Liver (tissue), 9 donors: ENCODE measurements around the gene RTN4IP1. TPM values are rescaled to one million over a fixed set of nuclear protein-coding genes. Genes with fewer than 3 reads are reported as not detected.

Source experiments
- DNase-seq: peaks from one replicate; pipeline ENCODE4 v3.0.0-alpha.2; 2017; ENCODE audit warnings: low spot score
- H3K27ac ChIP-seq, 2 donors: one replicate each; pipeline ENCODE4 v1.7.0; 2013; ENCODE audit warnings: inconsistent platforms in 2 of 2, low read length in 2 of 2, control low read depth in 1 of 2, low read depth in 1 of 2, mild to moderate bottlenecking in 1 of 2
- H3K27me3 ChIP-seq, 4 donors: one replicate each; pipeline versions ENCODE4 v1.6.1 to v1.7.0; 2013; ENCODE audit warnings: low read length in 3 of 4, inconsistent platforms in 1 of 4, mild to moderate bottlenecking in 1 of 4, moderate library complexity in 1 of 4; ENCODE audit not compliant: control insufficient read depth in 4 of 4, insufficient read depth in 4 of 4
- H3K36me3 ChIP-seq, 4 donors: one replicate each; pipeline versions ENCODE4 v1.6.1 to v1.7.0; 2013; ENCODE audit warnings: low read length in 3 of 4, mild to moderate bottlenecking in 3 of 4, low read depth in 1 of 4, moderate library complexity in 1 of 4; ENCODE audit not compliant: control insufficient read depth in 4 of 4, insufficient read depth in 3 of 4
- H3K4me1 ChIP-seq, 4 donors: one replicate each; pipeline versions ENCODE4 v1.6.1 to v1.7.0; 2013; ENCODE audit warnings: low read length in 3 of 4, mild to moderate bottlenecking in 3 of 4, moderate library complexity in 1 of 4; ENCODE audit not compliant: control insufficient read depth in 4 of 4, insufficient read depth in 4 of 4
- H3K4me3 ChIP-seq, 3 donors: one replicate each; pipeline versions ENCODE4 v1.6.1 to v1.7.0; 2013; ENCODE audit warnings: low read length in 3 of 3, control low read depth in 1 of 3, low read depth in 1 of 3, mild to moderate bottlenecking in 1 of 3
- H3K9ac ChIP-seq, 2 donors: one replicate each; pipeline ENCODE4 v1.7.0; 2013; ENCODE audit warnings: low read length in 2 of 2, mild to moderate bottlenecking in 2 of 2, moderate library complexity in 2 of 2, control low read depth in 1 of 2, low read depth in 1 of 2
- H3K9me3 ChIP-seq, 4 donors: one replicate each; pipeline versions ENCODE4 v1.6.1 to v1.7.0; 2013; ENCODE audit warnings: low read length in 3 of 4; ENCODE audit not compliant: control insufficient read depth in 4 of 4
- ATF3 ChIP-seq: IDR thresholded peaks from 2 replicates; pipeline ENCODE4 v1.6.1; 2016; ENCODE audit warnings: antibody characterized with exemption
- EGR1 ChIP-seq, 2 donors: IDR thresholded peaks; 2 replicates each; pipeline ENCODE4 v1.6.1; 2016 to 2018; ENCODE audit warnings: antibody characterized with exemption in 2 of 2, low read depth in 2 of 2
- FOXA1 ChIP-seq: IDR thresholded peaks from 2 replicates; pipeline ENCODE4 v1.6.1; 2016; ENCODE audit warnings: antibody characterized with exemption
- HNF4A ChIP-seq, 2 donors: conservative IDR thresholded peaks; 2 replicates each; pipeline ENCODE4 v1.6.1; 2016; ENCODE audit warnings: antibody characterized with exemption in 2 of 2, mild to moderate bottlenecking in 2 of 2
- HNF4G ChIP-seq: IDR thresholded peaks from 2 replicates; pipeline ENCODE4 v1.6.1; 2016; ENCODE audit warnings: antibody characterized with exemption
- JUND ChIP-seq, 2 donors: IDR thresholded peaks; 2 replicates each; pipeline ENCODE4 v1.6.1; 2016; ENCODE audit warnings: antibody characterized with exemption in 2 of 2
- MAX ChIP-seq: IDR thresholded peaks from 2 replicates; pipeline ENCODE4 v1.6.1; 2016; ENCODE audit warnings: antibody characterized with exemption
- NR2F2 ChIP-seq: IDR thresholded peaks from 2 replicates; pipeline ENCODE4 v1.6.1; 2016; ENCODE audit warnings: antibody characterized with exemption
- RAD21 ChIP-seq, 2 donors: IDR thresholded peaks; 2 replicates each; pipeline ENCODE4 v1.6.1; 2016; ENCODE audit warnings: antibody characterized with exemption in 2 of 2, mild to moderate bottlenecking in 2 of 2
- RXRA ChIP-seq, 2 donors: IDR thresholded peaks; 2 replicates each; pipeline ENCODE4 v1.6.1; 2017 to 2018; ENCODE audit warnings: antibody characterized with exemption in 2 of 2, mild to moderate bottlenecking in 1 of 2
- SP1 ChIP-seq: IDR thresholded peaks from 2 replicates; pipeline ENCODE4 v1.6.1; 2018; ENCODE audit warnings: antibody characterized with exemption, mild to moderate bottlenecking
- TAF1 ChIP-seq: conservative IDR thresholded peaks from 2 replicates; pipeline ENCODE4 v1.6.1; 2016; ENCODE audit warnings: antibody characterized with exemption, mild to moderate bottlenecking
- YY1 ChIP-seq: IDR thresholded peaks from 2 replicates; pipeline ENCODE4 v1.6.1; 2016; ENCODE audit warnings: antibody characterized with exemption, mild to moderate bottlenecking
- ZBTB33 ChIP-seq: IDR thresholded peaks from 2 replicates; pipeline ENCODE4 v1.6.1; 2016; ENCODE audit warnings: antibody characterized with exemption
- WGBS: extraction: QIAGEN DNeasy Blood & Tissue Kit; methylation state at CpG from one replicate; pipeline ENCODE4 v1.1.7; 2013; 5-methylcytosine and 5-hydroxymethylcytosine counted together
- polyA plus RNA-seq, 2 donors: library from polyadenylated mRNA; stranded (reverse) in 1 of 2; unstranded in 1 of 2; fragments of 200-250 nt in 1 of 2; fragments of >200 nt in 1 of 2; fragmentation: Nextera tagmentation in 1 of 2; extraction: Ambion mirVana in 1 of 2; gene quantifications; one replicate each; pipeline versions ENCODE4 v1.2.1 to v1.2.3, GENCODE V29; 2013 to 2015
- total RNA-seq, 2 donors: library from RNA; depleted of rRNA; stranded (reverse); fragments of >200 nt; gene quantifications; one replicate each; pipeline ENCODE4 v1.2.3, GENCODE V29; 2014
- TF ChIP-seq, protein P1 (sequence below): IDR thresholded peaks from 2 replicates; pipeline ENCODE4 v1.6.1; 2016; ENCODE audit warnings: antibody characterized with exemption, mild to moderate bottlenecking
- TF ChIP-seq, protein P2 (sequence below): fragments of 150-350 bp; IDR thresholded peaks from 2 replicates; pipeline ENCODE4 v1.5.1; 2017; ENCODE audit warnings: improper control_type of control experiment, low read depth, low read length; ENCODE audit not compliant: missing input control
- donor health status: healthy.
- donor health status: healthy.
- donor health status: healthy.
- donor health status: healthy.
- donor health status: healthy.

Gene RTN4IP1
- total and polyA plus RNA-seq, 4 donors = 3.7 to 6.9 (median 4.6) TPM

GRCh38 chr6:106637717-106638341 is 8.5 kb upstream of the RTN4IP1 start:
- Histone ChIP-seq H3K27ac (no peak overlapping the region), H3K4me3 (no peak overlapping the region), H3K9me3 (no peaks in the 10 kb centered on the region), H3K36me3 (peaks cover 0 to 6% (median 4%) of the 10 kb centered on the region in 4 donors), H3K4me1 (peaks cover 0 to 3% (median 0%) of the 10 kb centered on the region in 4 donors), H3K27me3 (no peaks in the 10 kb centered on the region), H3K9ac (no peak overlapping the region)
- no peak for DNase-seq
- TF ChIP-seq RXRA (IDR thresholded peaks at IDR 0.05) (no peak), RAD21 (IDR thresholded peaks at IDR 0.05) (no peak), JUND (IDR thresholded peaks at IDR 0.05) (no peak), HNF4G (no peak), ATF3 (no peak), EGR1 (IDR thresholded peaks at IDR 0.05; ENCODE audit: low read depth in 2 of 2) (no peak), HNF4A (conservative IDR thresholded peaks at IDR 0.05) (no peak), FOXA1 (no peak), SP1 (no peak), MAX (no peak), NR2F2 (no peak), TAF1 (no peak)
- TF ChIP-seq, protein P1, sequence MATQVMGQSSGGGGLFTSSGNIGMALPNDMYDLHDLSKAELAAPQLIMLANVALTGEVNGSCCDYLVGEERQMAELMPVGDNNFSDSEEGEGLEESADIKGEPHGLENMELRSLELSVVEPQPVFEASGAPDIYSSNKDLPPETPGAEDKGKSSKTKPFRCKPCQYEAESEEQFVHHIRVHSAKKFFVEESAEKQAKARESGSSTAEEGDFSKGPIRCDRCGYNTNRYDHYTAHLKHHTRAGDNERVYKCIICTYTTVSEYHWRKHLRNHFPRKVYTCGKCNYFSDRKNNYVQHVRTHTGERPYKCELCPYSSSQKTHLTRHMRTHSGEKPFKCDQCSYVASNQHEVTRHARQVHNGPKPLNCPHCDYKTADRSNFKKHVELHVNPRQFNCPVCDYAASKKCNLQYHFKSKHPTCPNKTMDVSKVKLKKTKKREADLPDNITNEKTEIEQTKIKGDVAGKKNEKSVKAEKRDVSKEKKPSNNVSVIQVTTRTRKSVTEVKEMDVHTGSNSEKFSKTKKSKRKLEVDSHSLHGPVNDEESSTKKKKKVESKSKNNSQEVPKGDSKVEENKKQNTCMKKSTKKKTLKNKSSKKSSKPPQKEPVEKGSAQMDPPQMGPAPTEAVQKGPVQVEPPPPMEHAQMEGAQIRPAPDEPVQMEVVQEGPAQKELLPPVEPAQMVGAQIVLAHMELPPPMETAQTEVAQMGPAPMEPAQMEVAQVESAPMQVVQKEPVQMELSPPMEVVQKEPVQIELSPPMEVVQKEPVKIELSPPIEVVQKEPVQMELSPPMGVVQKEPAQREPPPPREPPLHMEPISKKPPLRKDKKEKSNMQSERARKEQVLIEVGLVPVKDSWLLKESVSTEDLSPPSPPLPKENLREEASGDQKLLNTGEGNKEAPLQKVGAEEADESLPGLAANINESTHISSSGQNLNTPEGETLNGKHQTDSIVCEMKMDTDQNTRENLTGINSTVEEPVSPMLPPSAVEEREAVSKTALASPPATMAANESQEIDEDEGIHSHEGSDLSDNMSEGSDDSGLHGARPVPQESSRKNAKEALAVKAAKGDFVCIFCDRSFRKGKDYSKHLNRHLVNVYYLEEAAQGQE = no peak
- TF ChIP-seq, protein P2, sequence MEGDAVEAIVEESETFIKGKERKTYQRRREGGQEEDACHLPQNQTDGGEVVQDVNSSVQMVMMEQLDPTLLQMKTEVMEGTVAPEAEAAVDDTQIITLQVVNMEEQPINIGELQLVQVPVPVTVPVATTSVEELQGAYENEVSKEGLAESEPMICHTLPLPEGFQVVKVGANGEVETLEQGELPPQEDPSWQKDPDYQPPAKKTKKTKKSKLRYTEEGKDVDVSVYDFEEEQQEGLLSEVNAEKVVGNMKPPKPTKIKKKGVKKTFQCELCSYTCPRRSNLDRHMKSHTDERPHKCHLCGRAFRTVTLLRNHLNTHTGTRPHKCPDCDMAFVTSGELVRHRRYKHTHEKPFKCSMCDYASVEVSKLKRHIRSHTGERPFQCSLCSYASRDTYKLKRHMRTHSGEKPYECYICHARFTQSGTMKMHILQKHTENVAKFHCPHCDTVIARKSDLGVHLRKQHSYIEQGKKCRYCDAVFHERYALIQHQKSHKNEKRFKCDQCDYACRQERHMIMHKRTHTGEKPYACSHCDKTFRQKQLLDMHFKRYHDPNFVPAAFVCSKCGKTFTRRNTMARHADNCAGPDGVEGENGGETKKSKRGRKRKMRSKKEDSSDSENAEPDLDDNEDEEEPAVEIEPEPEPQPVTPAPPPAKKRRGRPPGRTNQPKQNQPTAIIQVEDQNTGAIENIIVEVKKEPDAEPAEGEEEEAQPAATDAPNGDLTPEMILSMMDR = no peak
- 85% methylated on average over 6 of the region's 6 CpGs for WGBS

DNA sequence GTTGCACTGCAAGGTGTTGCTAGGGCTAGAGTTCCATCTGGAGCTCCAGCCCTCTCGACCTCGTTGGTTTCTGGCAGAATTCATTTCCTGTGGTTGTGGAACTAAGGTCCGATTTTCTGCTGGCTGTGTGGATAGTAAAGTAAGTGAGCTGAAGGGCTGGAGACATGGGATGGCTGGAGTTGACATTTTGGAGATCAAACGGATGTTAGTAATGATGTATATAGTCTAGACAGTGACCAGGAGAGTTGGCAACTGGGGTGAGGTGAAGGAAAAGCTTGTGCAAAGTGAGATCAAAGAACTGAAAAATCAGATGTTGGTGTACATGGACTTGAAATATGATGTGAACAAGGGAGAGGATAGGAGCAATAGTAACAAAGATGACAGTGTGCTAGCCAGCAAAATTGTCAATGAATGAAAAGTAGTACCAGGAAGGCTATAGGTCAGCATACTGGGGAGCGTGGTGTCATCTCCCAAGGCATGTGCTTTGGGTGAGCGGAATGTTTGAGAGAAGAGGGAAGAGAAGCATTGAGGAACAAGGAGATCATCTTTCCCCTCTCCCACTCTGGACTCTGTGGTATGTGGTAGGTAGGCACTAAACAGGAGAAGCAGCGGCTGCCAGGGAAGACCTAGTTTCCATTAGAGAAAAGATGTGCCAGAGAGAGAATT is 7.9 kb upstream of the RTN4IP1 start:
- Histone ChIP-seq H3K4me3 (no peak overlapping the region), H3K9ac (no peak overlapping the region), H3K36me3 (no peaks in the 10 kb centered on the region), H3K4me1 (peaks cover 0 to 3% (median 0%) of the 10 kb centered on the region in 4 donors), H3K27me3 (no peaks in the 10 kb centered on the region), H3K9me3 (no peaks in the 10 kb centered on the region), H3K27ac (no peak overlapping the region)
- DNase-seq = no peak
- WGBS = 75% methylated on average over 7 of the region's 7 CpGs
- no peak for TF ChIP-seq RXRA (IDR thresholded peaks at IDR 0.05)
- TF ChIP-seq YY1 = no peak
- no peak for TF ChIP-seq JUND (IDR thresholded peaks at IDR 0.05)
- no peak for TF ChIP-seq NR2F2
- TF ChIP-seq TAF1 = no peak
- no peak for TF ChIP-seq EGR1 (IDR thresholded peaks at IDR 0.05; ENCODE audit: low read depth in 2 of 2)
- no peak for TF ChIP-seq RAD21 (IDR thresholded peaks at IDR 0.05)
- TF ChIP-seq ATF3 = no peak
- TF ChIP-seq HNF4G = no peak
- TF ChIP-seq, protein P1 = no peak
- no peak for TF ChIP-seq MAX
- TF ChIP-seq ZBTB33 = no peak
